ENCODE results near the gene DEDD.

- TF ChIP-seq, protein P1, sequence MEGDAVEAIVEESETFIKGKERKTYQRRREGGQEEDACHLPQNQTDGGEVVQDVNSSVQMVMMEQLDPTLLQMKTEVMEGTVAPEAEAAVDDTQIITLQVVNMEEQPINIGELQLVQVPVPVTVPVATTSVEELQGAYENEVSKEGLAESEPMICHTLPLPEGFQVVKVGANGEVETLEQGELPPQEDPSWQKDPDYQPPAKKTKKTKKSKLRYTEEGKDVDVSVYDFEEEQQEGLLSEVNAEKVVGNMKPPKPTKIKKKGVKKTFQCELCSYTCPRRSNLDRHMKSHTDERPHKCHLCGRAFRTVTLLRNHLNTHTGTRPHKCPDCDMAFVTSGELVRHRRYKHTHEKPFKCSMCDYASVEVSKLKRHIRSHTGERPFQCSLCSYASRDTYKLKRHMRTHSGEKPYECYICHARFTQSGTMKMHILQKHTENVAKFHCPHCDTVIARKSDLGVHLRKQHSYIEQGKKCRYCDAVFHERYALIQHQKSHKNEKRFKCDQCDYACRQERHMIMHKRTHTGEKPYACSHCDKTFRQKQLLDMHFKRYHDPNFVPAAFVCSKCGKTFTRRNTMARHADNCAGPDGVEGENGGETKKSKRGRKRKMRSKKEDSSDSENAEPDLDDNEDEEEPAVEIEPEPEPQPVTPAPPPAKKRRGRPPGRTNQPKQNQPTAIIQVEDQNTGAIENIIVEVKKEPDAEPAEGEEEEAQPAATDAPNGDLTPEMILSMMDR (conservative IDR thresholded peaks at IDR 0.05; ENCODE audit: low read depth in 2 of 2), result no peak
- TF ChIP-seq, protein P2, sequence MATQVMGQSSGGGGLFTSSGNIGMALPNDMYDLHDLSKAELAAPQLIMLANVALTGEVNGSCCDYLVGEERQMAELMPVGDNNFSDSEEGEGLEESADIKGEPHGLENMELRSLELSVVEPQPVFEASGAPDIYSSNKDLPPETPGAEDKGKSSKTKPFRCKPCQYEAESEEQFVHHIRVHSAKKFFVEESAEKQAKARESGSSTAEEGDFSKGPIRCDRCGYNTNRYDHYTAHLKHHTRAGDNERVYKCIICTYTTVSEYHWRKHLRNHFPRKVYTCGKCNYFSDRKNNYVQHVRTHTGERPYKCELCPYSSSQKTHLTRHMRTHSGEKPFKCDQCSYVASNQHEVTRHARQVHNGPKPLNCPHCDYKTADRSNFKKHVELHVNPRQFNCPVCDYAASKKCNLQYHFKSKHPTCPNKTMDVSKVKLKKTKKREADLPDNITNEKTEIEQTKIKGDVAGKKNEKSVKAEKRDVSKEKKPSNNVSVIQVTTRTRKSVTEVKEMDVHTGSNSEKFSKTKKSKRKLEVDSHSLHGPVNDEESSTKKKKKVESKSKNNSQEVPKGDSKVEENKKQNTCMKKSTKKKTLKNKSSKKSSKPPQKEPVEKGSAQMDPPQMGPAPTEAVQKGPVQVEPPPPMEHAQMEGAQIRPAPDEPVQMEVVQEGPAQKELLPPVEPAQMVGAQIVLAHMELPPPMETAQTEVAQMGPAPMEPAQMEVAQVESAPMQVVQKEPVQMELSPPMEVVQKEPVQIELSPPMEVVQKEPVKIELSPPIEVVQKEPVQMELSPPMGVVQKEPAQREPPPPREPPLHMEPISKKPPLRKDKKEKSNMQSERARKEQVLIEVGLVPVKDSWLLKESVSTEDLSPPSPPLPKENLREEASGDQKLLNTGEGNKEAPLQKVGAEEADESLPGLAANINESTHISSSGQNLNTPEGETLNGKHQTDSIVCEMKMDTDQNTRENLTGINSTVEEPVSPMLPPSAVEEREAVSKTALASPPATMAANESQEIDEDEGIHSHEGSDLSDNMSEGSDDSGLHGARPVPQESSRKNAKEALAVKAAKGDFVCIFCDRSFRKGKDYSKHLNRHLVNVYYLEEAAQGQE (IDR thresholded peaks at IDR 0.05; ENCODE audit: unreplicated experiment), result no peak
- TF ChIP-seq STAT1 (IDR thresholded peaks at IDR 0.05; ENCODE audit: unreplicated experiment) (no peak), EZH2phosphoT487 (IDR thresholded peaks at IDR 0.05; ENCODE audit: unreplicated experiment) (no peak), POLR2AphosphoS5 (IDR thresholded peaks at IDR 0.05; ENCODE audit: low read depth) (no peak), EZH2 (IDR thresholded peaks at IDR 0.05; ENCODE audit: low read depth, unreplicated experiment) (no peak), CREB1 (CRISPR knock-in tag; IDR thresholded peaks at IDR 0.05; ENCODE audit: low read depth) (no peak), ZNF114 (CRISPR knock-in tag; IDR thresholded peaks at IDR 0.05) (no peak), NANOG (IDR thresholded peaks at IDR 0.05; ENCODE audit: borderline replicate concordance) (no peak), JUNB (IDR thresholded peaks at IDR 0.05; ENCODE audit: unreplicated experiment) (no peak)
- TF ChIP-seq, protein P3, sequence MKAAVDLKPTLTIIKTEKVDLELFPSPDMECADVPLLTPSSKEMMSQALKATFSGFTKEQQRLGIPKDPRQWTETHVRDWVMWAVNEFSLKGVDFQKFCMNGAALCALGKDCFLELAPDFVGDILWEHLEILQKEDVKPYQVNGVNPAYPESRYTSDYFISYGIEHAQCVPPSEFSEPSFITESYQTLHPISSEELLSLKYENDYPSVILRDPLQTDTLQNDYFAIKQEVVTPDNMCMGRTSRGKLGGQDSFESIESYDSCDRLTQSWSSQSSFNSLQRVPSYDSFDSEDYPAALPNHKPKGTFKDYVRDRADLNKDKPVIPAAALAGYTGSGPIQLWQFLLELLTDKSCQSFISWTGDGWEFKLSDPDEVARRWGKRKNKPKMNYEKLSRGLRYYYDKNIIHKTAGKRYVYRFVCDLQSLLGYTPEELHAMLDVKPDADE (IDR thresholded peaks at IDR 0.05), result no peak
Observed at GRCh38 chr1:161162052-161162451, 29.6 kb upstream of the DEDD start.
